ES-I3 (cell line): ENCODE results near the gene NF1.

ENCODE experiments used
- H3K36me3 ChIP-seq: 2 replicates; pipeline ENCODE4 v1.6.1; 2013; ENCODE audit warnings: mild to moderate bottlenecking, low read length, control low read depth, moderate library complexity; ENCODE audit not compliant: insufficient read depth
- H3K4me1 ChIP-seq: 2 replicates; pipeline ENCODE4 v1.6.1; 2013; ENCODE audit warnings: mild to moderate bottlenecking, control low read depth, low read length; ENCODE audit not compliant: insufficient read depth
- H3K9ac ChIP-seq: 2 replicates; pipeline ENCODE4 v1.6.1; 2013; ENCODE audit warnings: low read depth, mild to moderate bottlenecking, low read length, moderate library complexity
- H3K9me3 ChIP-seq: 2 replicates; pipeline ENCODE4 v1.6.1; 2013; ENCODE audit warnings: mild to moderate bottlenecking, low read length, moderate library complexity; ENCODE audit not compliant: control insufficient read depth, insufficient read depth

Gene NF1

GRCh38 chr17:31390748-31391495 lies 296.1 kb downstream of the NF1 start:
- H3K36me3 ChIP-seq: no peaks in the 10 kb centered on the region
- no peaks in the 10 kb centered on the region for H3K9me3 ChIP-seq
- H3K4me1 ChIP-seq: no peaks in the 10 kb centered on the region
- H3K9ac ChIP-seq: peak overlapping the region; percentile 62; the same call in 1 of the 2 replicates

GRCh38 chr17:31391496-31391949 lies 296.7 kb downstream of the NF1 start, which contains the start of gene RAB11FIP4:
Gene RAB11FIP4, plus strand, starts transcription at chr17:31391675. Its CDS starts 178 bp downstream, at chr17:31391853.
- Histone ChIP-seq H3K9ac (peak within 1 kb of the TSS; percentile 62), H3K4me1 (no peaks in the 10 kb centered on the region), H3K36me3 (no peaks in the 10 kb centered on the region)

GRCh38 chr17:31392002-31392855 lies 297.5 kb downstream of the NF1 start:
- H3K4me1 ChIP-seq: no peaks in the 10 kb centered on the region
- H3K36me3 ChIP-seq: no peaks in the 10 kb centered on the region
- H3K9ac ChIP-seq: peak overlapping the region; percentile 45
- H3K9me3 ChIP-seq: no peaks in the 10 kb centered on the region

More at GRCh38 chr17:31391496-31391949, 296.7 kb downstream of the NF1 start, which contains the start of gene RAB11FIP4:
- H3K9me3 ChIP-seq: no peaks in the 10 kb centered on the region

GRCh38 chr17:31392856-31393748 lies 298.3 kb downstream of the NF1 start:
- Histone ChIP-seq H3K9ac (no peak overlapping the region), H3K4me1 (no peaks in the 10 kb centered on the region), H3K9me3 (no peaks in the 10 kb centered on the region), H3K36me3 (no peaks in the 10 kb centered on the region)

- no peaks in the 10 kb centered on the region for H3K9me3 ChIP-seq
- H3K4me1 ChIP-seq: no peaks in the 10 kb centered on the region
- H3K9ac ChIP-seq: no peak overlapping the region
- no peaks in the 10 kb centered on the region for H3K36me3 ChIP-seq
Measured at GRCh38 chr17:31393749-31394146, 299.0 kb downstream of the NF1 start.

- no peaks in the 10 kb centered on the region for H3K4me1 ChIP-seq
- H3K9me3 ChIP-seq: no peaks in the 10 kb centered on the region
- H3K36me3 ChIP-seq: no peaks in the 10 kb centered on the region
- H3K9ac ChIP-seq: no peak overlapping the region
Measured at GRCh38 chr17:31394544-31394943, 299.8 kb downstream of the NF1 start.

- Histone ChIP-seq H3K9ac (no peak overlapping the region), H3K9me3 (no peaks in the 10 kb centered on the region), H3K4me1 (no peaks in the 10 kb centered on the region), H3K36me3 (no peaks in the 10 kb centered on the region)
Measured at GRCh38 chr17:31397256-31397939, 302.6 kb downstream of the NF1 start.

GRCh38 chr17:31398381-31399311 lies 303.9 kb downstream of the NF1 start:
- no peaks in the 10 kb centered on the region for H3K4me1 ChIP-seq
- no peaks in the 10 kb centered on the region for H3K36me3 ChIP-seq
- H3K9me3 ChIP-seq: no peaks in the 10 kb centered on the region
- H3K9ac ChIP-seq: no peak overlapping the region

GRCh38 chr17:31400481-31400950 lies 305.7 kb downstream of the NF1 start:
- Histone ChIP-seq H3K4me1 (no peaks in the 10 kb centered on the region), H3K9me3 (no peaks in the 10 kb centered on the region), H3K36me3 (no peaks in the 10 kb centered on the region), H3K9ac (no peak overlapping the region)

GRCh38 chr17:31401456-31402254 lies 306.9 kb downstream of the NF1 start:
- Histone ChIP-seq H3K4me1 (no peaks in the 10 kb centered on the region), H3K9me3 (no peaks in the 10 kb centered on the region), H3K9ac (no peak overlapping the region), H3K36me3 (no peaks in the 10 kb centered on the region)

- Histone ChIP-seq H3K9ac (no peak overlapping the region), H3K9me3 (no peaks in the 10 kb centered on the region), H3K36me3 (no peaks in the 10 kb centered on the region), H3K4me1 (no peaks in the 10 kb centered on the region)
Measured at GRCh38 chr17:31404028-31404949, 309.5 kb downstream of the NF1 start.
